Neural cell (in vitro differentiated cells): Measurements from ENCODE around the gene GABRG3. TPM values are rescaled to one million over a fixed set of nuclear protein-coding genes. Genes with fewer than 3 reads are reported as not detected.

Experiments used
- H2AFZ ChIP-seq: fragments of 200-600, 300-800 bp; sonication (generic), shearing (Covaris generic); 2 replicates; pipeline ENCODE4 v1.6.0; 2014; ENCODE audit warnings: low read depth, mild to moderate bottlenecking, antibody characterized with exemption, low read length, moderate library complexity
- H3F3A ChIP-seq: fragments of 200-600 bp; shearing (Covaris generic); 2 replicates; pipeline ENCODE4 v1.6.1; 2016; ENCODE audit warnings: mild to moderate bottlenecking, moderate library complexity, mixed read lengths, antibody characterized with exemption, low read length; ENCODE audit not compliant: insufficient read depth, poor library complexity, severe bottlenecking
- H3K27ac ChIP-seq: fragments of 200-600, 300-800 bp; sonication (generic), shearing (Covaris generic); 2 replicates; pipeline ENCODE4 v1.5.1; 2014; ENCODE audit warnings: mild to moderate bottlenecking, low read length, moderate library complexity
- H3K27me3 ChIP-seq: fragments of 300-800, 200-600 bp; sonication (generic), shearing (Covaris generic); 2 replicates; pipeline ENCODE4 v1.6.0; 2014; ENCODE audit warnings: mild to moderate bottlenecking, low read depth, low read length, moderate library complexity; ENCODE audit not compliant: insufficient read depth
- H3K36me3 ChIP-seq: fragments of 300-800, 200-600 bp; sonication (generic), shearing (Covaris generic); 2 replicates; pipeline ENCODE4 v1.5.1; 2014; ENCODE audit warnings: mild to moderate bottlenecking, antibody characterized with exemption, low read length, moderate library complexity; ENCODE audit not compliant: insufficient read depth
- H3K4me2 ChIP-seq: fragments of 300-800, 200-600 bp; sonication (generic), shearing (Covaris generic); 2 replicates; pipeline ENCODE4 v1.6.0; 2014; ENCODE audit warnings: mild to moderate bottlenecking, low read length
- H3K4me3 ChIP-seq: fragments of 300-800, 200-600 bp; sonication (generic), shearing (Covaris generic); 2 replicates; pipeline ENCODE4 v1.5.1; 2014; ENCODE audit warnings: mild to moderate bottlenecking, low read length, moderate library complexity
- H3K79me2 ChIP-seq: fragments of 200-600 bp; shearing (Covaris generic); replicated peaks from 2 replicates; pipeline ENCODE4 v1.6.0; 2014; ENCODE audit warnings: mild to moderate bottlenecking, low read length, moderate library complexity; ENCODE audit not compliant: insufficient read depth
- H3K9ac ChIP-seq: fragments of 300-800, 200-600 bp; sonication (generic), shearing (Covaris generic); 2 replicates; pipeline ENCODE4 v1.6.1; 2016; ENCODE audit warnings: mild to moderate bottlenecking, low read length, mixed read lengths
- H3K9me2 ChIP-seq: fragments of 200-600 bp; shearing (Covaris generic); 2 replicates; pipeline ENCODE4 v1.6.1; 2016; ENCODE audit warnings: mild to moderate bottlenecking, low read length, mixed read lengths; ENCODE audit not compliant: insufficient read depth
- H3K9me3 ChIP-seq: fragments of 200-600, 300-800 bp; sonication (generic), shearing (Covaris generic); 2 replicates; pipeline ENCODE4 v1.6.1; 2016; ENCODE audit warnings: mild to moderate bottlenecking, mixed run types, low read length, moderate library complexity, mixed read lengths
- H4K20me1 ChIP-seq: fragments of 200-600 bp; shearing (Covaris generic); 2 replicates; pipeline ENCODE4 v1.6.1; 2016; ENCODE audit warnings: mild to moderate bottlenecking, mixed run types; ENCODE audit not compliant: insufficient read depth
- EP300 ChIP-seq: fragments of 450-650 bp; conservative IDR thresholded peaks from 2 replicates; pipeline ENCODE4 v1.6.1; 2014; ENCODE audit warnings: antibody characterized with exemption, mild to moderate bottlenecking, moderate library complexity; ENCODE audit not compliant: poor library complexity, severe bottlenecking
- EZH2 ChIP-seq: fragments of 200-600, 300-800 bp; shearing (Covaris generic), sonication (generic); IDR thresholded peaks from 2 replicates; pipeline ENCODE4 v1.6.1; 2014; ENCODE audit warnings: antibody characterized with exemption, low read length, borderline replicate concordance, mild to moderate bottlenecking; ENCODE audit not compliant: insufficient read depth, poor library complexity, severe bottlenecking
- MXI1 ChIP-seq: fragments of 450-650 bp; conservative IDR thresholded peaks from 2 replicates; pipeline ENCODE4 v1.6.1; 2014; ENCODE audit warnings: antibody characterized with exemption, mild to moderate bottlenecking; ENCODE audit not compliant: poor library complexity, severe bottlenecking
- POLR2AphosphoS5 ChIP-seq: IDR thresholded peaks from 2 replicates; pipeline ENCODE4 v1.6.1; 2012
- RAD21 ChIP-seq: fragments of 450-650 bp; conservative IDR thresholded peaks from 2 replicates; pipeline ENCODE4 v1.6.1; 2014; ENCODE audit warnings: antibody characterized with exemption, mild to moderate bottlenecking, moderate library complexity
- SMC3 ChIP-seq: fragments of 450-650 bp; conservative IDR thresholded peaks from 2 replicates; pipeline ENCODE4 v1.6.1; 2014; ENCODE audit warnings: antibody characterized with exemption, mild to moderate bottlenecking, moderate library complexity; ENCODE audit not compliant: poor library complexity
- TAF1 ChIP-seq: IDR thresholded peaks from 2 replicates; pipeline ENCODE4 v1.6.1; 2012; ENCODE audit warnings: low read depth
- polyA plus RNA-seq: library from polyadenylated mRNA; depleted of rRNA; stranded (reverse); fragments of >200 nt; gene quantifications from 2 replicates; pipeline ENCODE4 v1.2.3, GENCODE V29; 2014
- TF ChIP-seq, protein P1 (sequence below): fragments of 450-650 bp; IDR thresholded peaks from 2 replicates; pipeline ENCODE4 v1.5.1; 2014; ENCODE audit warnings: antibody characterized with exemption, mild to moderate bottlenecking, moderate library complexity; ENCODE audit not compliant: poor library complexity, severe bottlenecking
- TF ChIP-seq, protein P2 (sequence below): IDR thresholded peaks from 2 replicates; pipeline ENCODE4 v1.6.1; 2012; ENCODE audit warnings: borderline replicate concordance

Gene GABRG3
- polyA plus RNA-seq, 1 donor from 2014 or later: 1.2 TPM

DNA sequence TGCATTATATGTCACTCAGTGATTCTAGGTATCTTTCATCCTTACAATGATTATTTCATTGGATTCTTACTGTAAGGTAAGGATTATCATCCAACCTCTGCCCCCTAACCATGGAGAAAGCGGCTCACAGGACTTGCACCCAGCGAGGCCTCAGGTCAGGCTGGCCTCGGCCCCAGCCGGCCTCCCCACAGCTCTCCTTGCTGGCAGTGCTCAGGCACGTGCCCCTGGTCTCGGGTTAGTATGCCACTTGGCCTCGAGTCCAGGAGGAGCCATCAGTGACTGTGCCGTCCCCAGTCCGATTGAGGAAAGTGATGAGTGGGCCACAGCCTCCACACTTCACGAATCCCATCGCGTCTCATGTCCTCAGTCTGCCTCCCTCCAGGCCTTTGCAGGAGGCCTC lies 35.7 kb upstream of the GABRG3 start:
- TF ChIP-seq, protein P1, sequence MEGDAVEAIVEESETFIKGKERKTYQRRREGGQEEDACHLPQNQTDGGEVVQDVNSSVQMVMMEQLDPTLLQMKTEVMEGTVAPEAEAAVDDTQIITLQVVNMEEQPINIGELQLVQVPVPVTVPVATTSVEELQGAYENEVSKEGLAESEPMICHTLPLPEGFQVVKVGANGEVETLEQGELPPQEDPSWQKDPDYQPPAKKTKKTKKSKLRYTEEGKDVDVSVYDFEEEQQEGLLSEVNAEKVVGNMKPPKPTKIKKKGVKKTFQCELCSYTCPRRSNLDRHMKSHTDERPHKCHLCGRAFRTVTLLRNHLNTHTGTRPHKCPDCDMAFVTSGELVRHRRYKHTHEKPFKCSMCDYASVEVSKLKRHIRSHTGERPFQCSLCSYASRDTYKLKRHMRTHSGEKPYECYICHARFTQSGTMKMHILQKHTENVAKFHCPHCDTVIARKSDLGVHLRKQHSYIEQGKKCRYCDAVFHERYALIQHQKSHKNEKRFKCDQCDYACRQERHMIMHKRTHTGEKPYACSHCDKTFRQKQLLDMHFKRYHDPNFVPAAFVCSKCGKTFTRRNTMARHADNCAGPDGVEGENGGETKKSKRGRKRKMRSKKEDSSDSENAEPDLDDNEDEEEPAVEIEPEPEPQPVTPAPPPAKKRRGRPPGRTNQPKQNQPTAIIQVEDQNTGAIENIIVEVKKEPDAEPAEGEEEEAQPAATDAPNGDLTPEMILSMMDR: no peak
- no peak for TF ChIP-seq MXI1
- no peak for TF ChIP-seq TAF1
- no peak for TF ChIP-seq SMC3
- no peak for TF ChIP-seq EZH2
- TF ChIP-seq POLR2AphosphoS5: no peak
- no peak for TF ChIP-seq EP300
- TF ChIP-seq RAD21: no peak
- TF ChIP-seq, protein P2, sequence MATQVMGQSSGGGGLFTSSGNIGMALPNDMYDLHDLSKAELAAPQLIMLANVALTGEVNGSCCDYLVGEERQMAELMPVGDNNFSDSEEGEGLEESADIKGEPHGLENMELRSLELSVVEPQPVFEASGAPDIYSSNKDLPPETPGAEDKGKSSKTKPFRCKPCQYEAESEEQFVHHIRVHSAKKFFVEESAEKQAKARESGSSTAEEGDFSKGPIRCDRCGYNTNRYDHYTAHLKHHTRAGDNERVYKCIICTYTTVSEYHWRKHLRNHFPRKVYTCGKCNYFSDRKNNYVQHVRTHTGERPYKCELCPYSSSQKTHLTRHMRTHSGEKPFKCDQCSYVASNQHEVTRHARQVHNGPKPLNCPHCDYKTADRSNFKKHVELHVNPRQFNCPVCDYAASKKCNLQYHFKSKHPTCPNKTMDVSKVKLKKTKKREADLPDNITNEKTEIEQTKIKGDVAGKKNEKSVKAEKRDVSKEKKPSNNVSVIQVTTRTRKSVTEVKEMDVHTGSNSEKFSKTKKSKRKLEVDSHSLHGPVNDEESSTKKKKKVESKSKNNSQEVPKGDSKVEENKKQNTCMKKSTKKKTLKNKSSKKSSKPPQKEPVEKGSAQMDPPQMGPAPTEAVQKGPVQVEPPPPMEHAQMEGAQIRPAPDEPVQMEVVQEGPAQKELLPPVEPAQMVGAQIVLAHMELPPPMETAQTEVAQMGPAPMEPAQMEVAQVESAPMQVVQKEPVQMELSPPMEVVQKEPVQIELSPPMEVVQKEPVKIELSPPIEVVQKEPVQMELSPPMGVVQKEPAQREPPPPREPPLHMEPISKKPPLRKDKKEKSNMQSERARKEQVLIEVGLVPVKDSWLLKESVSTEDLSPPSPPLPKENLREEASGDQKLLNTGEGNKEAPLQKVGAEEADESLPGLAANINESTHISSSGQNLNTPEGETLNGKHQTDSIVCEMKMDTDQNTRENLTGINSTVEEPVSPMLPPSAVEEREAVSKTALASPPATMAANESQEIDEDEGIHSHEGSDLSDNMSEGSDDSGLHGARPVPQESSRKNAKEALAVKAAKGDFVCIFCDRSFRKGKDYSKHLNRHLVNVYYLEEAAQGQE: no peak
- H2AFZ ChIP-seq: no peak overlapping the region
- H3K4me2 ChIP-seq: no peak overlapping the region
- H3K9me3 ChIP-seq: no peaks in the 10 kb centered on the region
- no peaks in the 10 kb centered on the region for H3K27me3 ChIP-seq
- no peaks in the 10 kb centered on the region for H3K36me3 ChIP-seq
- no peaks in the 10 kb centered on the region for H3K79me2 ChIP-seq
- H3K9me2 ChIP-seq: no peaks in the 10 kb centered on the region
- H4K20me1 ChIP-seq: no peaks in the 10 kb centered on the region
- H3K27ac ChIP-seq: no peak overlapping the region
- no peaks in the 10 kb centered on the region for H3F3A ChIP-seq
- H3K9ac ChIP-seq: no peak overlapping the region
- H3K4me3 ChIP-seq: no peak overlapping the region

DNA sequence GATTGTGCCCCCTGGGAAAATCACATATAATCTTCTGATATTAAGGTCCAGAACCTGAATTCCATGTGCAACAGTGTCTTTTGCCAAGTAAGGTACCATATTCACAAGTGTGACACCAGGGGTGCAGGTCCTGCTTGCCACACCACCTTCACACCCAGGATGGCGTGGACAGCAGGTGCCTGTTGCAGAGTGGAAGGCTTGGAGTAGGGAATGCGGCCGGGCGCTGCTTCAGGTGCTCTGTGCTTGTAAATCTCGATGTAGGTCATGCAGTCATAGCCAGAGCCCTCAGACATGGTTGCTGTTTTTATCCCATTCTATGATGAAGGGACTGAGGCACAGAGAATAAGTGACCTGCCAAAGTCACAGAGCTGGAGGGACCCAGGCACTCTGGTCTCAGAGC lies 34.5 kb upstream of the GABRG3 start:
- Histone ChIP-seq H3K79me2 (no peaks in the 10 kb centered on the region), H3F3A (no peaks in the 10 kb centered on the region), H3K9me3 (no peaks in the 10 kb centered on the region), H3K36me3 (no peaks in the 10 kb centered on the region), H3K4me2 (no peak overlapping the region), H2AFZ (no peak overlapping the region), H3K27me3 (no peaks in the 10 kb centered on the region), H4K20me1 (no peaks in the 10 kb centered on the region), H3K27ac (no peak overlapping the region), H3K4me3 (no peak overlapping the region), H3K9me2 (no peaks in the 10 kb centered on the region), H3K9ac (no peak overlapping the region)
- TF ChIP-seq, protein P1: no peak
- TF ChIP-seq RAD21: no peak
- TF ChIP-seq POLR2AphosphoS5: no peak
- TF ChIP-seq EZH2: no peak
- no peak for TF ChIP-seq EP300
- TF ChIP-seq MXI1: no peak
- no peak for TF ChIP-seq TAF1
- TF ChIP-seq, protein P2: no peak
- TF ChIP-seq SMC3: no peak
